Common myeloid progenitor, CD34-positive (primary cell): ENCODE results near the gene NDUFS1.
A peak's percentile ranks its signal among the peaks of the same experiment; 100 is the strongest.
"Not testable (repeated sequence)": the region's sequence is repeated elsewhere in the genome, so short reads cannot be mapped to it uniquely, and the experiment has no call there.

ENCODE experiments used
- CTCF ChIA-PET: fragments of 350-600 bp; sonication (Branson Sonifier 250); formaldehyde crosslinking; loops from one replicate; lab custom pipeline; 2021; ENCODE audit warnings: antibody characterized with exemption; lab: Charles Lee
- POLR2A ChIA-PET: fragments of 350-600 bp; sonication (Branson Sonifier 250); formaldehyde crosslinking; loops from one replicate; lab custom pipeline; 2021; ENCODE audit warnings: antibody characterized with exemption; lab: Charles Lee
- DNase-seq, 3 donors: peaks; one replicate each; pipeline versions ENCODE4 v3.0.0 to v3.0.0-alpha.2; 2013
- H3K27ac ChIP-seq, 2 experiments: 1 replicate in 1 of 2; 2 replicates in 1 of 2; pipeline ENCODE4 v1.7.0; 2013; ENCODE audit warnings: inconsistent platforms in 2 of 2, low read length in 2 of 2, mild to moderate bottlenecking in 2 of 2, low read depth in 1 of 2, moderate library complexity in 1 of 2; ENCODE audit not compliant: severe bottlenecking in 2 of 2, insufficient read depth in 1 of 2, poor library complexity in 1 of 2
- H3K27me3 ChIP-seq, 5 experiments: replicated peaks in 2 of 5; 1 replicate in 3 of 5; 2 replicates in 2 of 5; pipeline versions ENCODE4 v1.6.1 to v1.7.0; 2013; ENCODE audit warnings: low read length in 4 of 5, mild to moderate bottlenecking in 2 of 5, moderate library complexity in 2 of 5, inconsistent platforms in 1 of 5; ENCODE audit not compliant: insufficient read depth in 5 of 5, control insufficient read depth in 4 of 5
- H3K36me3 ChIP-seq, 4 experiments: 1 replicate in 2 of 4; 2 replicates in 2 of 4; pipeline versions ENCODE4 v1.6.1 to v1.7.0; 2013; ENCODE audit warnings: low read length in 3 of 4, control low read depth in 1 of 4, mild to moderate bottlenecking in 1 of 4; ENCODE audit not compliant: control insufficient read depth in 4 of 4, insufficient read depth in 4 of 4
- H3K4me1 ChIP-seq, 4 experiments: 1 replicate in 3 of 4; 2 replicates in 1 of 4; pipeline versions ENCODE4 v1.6.1 to v1.7.1; 2013; ENCODE audit warnings: low read length in 3 of 4, mild to moderate bottlenecking in 3 of 4, control low read depth in 1 of 4, inconsistent platforms in 1 of 4, moderate library complexity in 1 of 4; ENCODE audit not compliant: control insufficient read depth in 4 of 4, insufficient read depth in 4 of 4; ENCODE audit errors: control extremely low read depth in 1 of 4
- H3K4me3 ChIP-seq, 7 experiments: 1 replicate in 4 of 7; 2 replicates in 3 of 7; pipeline versions ENCODE4 v1.5.1 to v1.7.0; 2013; ENCODE audit warnings: mild to moderate bottlenecking in 7 of 7, low read length in 6 of 7, moderate library complexity in 6 of 7, inconsistent platforms in 2 of 7, low read depth in 2 of 7, control low read depth in 1 of 7; ENCODE audit not compliant: insufficient read depth in 4 of 7, control insufficient read depth in 1 of 7; ENCODE audit errors: extremely low read depth in 1 of 7
- H3K9me3 ChIP-seq, 5 experiments: 1 replicate in 4 of 5; 2 replicates in 1 of 5; pipeline versions ENCODE4 v1.6.1 to v1.7.1; 2013; ENCODE audit warnings: low read length in 4 of 5, mild to moderate bottlenecking in 2 of 5, inconsistent platforms in 1 of 5, low read depth in 1 of 5, moderate library complexity in 1 of 5; ENCODE audit not compliant: control insufficient read depth in 4 of 5, insufficient read depth in 2 of 5; ENCODE audit errors: control extremely low read depth in 1 of 5
- WGBS: methylation state at CpG from one replicate; pipeline ENCODE4 v1.1.5; 2013; ENCODE audit not compliant: insufficient coverage; 5-methylcytosine and 5-hydroxymethylcytosine counted together

The NDUFS1 gene

DNA sequence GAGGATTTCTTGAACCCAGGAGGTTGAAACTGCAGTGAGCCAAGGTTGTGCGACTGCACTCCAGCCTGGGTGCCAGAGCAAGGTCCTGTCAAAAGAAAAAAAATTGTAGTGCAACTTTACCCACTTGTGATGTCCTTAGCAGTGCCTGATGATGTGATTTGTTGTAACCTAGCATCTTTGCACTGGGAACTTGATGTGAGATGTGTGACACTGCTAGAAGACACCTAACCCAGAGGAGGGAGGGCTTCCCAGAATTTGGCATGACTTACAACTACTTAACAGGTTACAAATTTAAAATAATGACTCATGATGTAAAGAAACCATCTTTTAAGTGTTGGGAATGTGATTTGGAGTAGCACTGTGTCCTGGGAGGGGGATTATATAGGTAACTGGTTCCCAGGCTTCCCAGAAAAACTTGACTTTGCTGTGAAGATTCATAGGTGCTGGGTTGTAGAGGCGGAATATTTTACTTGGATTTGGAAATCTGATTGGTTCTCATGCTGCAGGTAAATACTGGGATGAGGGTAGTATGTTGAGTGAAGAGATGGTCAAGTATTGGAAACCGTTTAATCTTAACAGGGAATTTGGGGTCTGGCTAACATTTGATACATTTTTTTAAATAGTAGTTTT lies 4.1 kb upstream of the NDUFS1 start:
- H3K27me3 ChIP-seq = no peaks in the 10 kb centered on the region
- peaks cover 0 to 2% (median 0%) of the 10 kb centered on the region in 5 experiments for H3K9me3 ChIP-seq
- peaks cover 4 to 34% (median 29%) of the 10 kb centered on the region in 4 experiments for H3K36me3 ChIP-seq
- H3K4me1 ChIP-seq = peaks cover 10 to 24% (median 11%) of the 10 kb centered on the region in 4 experiments
- ChIA-PET CTCF (interaction anchor here (1.8 kb wide), 1 partner anchor 92 kb away, joined by 4 read pairs; no protein-coding TSS in a partner anchor), POLR2A (no interaction called here)
- WGBS = 100% methylated on average over 2 of the region's 3 CpGs
- no peak overlapping the region for H3K27ac ChIP-seq
- H3K4me3 ChIP-seq = no peak overlapping the region
- no peak for DNase-seq

DNA sequence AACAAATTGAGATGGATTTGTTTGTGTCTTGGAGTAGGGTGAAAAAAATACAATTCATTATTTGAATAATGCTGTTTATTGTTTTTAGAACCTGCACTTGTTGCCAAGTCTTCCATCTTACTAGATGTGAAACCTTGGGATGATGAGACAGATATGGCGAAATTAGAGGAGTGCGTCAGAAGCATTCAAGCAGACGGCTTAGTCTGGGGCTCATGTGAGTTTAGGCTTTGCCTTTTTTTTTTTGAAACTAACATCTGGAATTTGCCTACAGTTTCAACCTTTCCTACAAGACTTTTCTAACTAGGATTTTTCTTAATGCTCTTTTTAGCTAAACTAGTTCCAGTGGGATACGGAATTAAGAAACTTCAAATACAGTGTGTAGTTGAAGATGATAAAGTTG lies 3.2 kb upstream of the NDUFS1 start:
- H3K27ac ChIP-seq, H3K27me3 ChIP-seq, DNase-seq, H3K4me3 ChIP-seq, H3K9me3 ChIP-seq: not testable (repeated sequence)
- ChIA-PET POLR2A (interaction anchor here (0.6 kb wide), 1 partner anchor 67 kb away, joined by 4 read pairs; no protein-coding TSS in a partner anchor), CTCF (interaction anchor here (1.1 to 2.7 kb wide), 2 partner anchors 76 to 97 kb away, joined by 3 to 10 read pairs; partner anchors contain the start of gene INO80D)
- peaks cover 10 to 31% (median 19%) of the 10 kb centered on the region in 4 experiments for H3K4me1 ChIP-seq
- peaks cover 4 to 32% (median 26%) of the 10 kb centered on the region in 4 experiments for H3K36me3 ChIP-seq
- 86% methylated on average over 3 of the region's 4 CpGs for WGBS

DNA sequence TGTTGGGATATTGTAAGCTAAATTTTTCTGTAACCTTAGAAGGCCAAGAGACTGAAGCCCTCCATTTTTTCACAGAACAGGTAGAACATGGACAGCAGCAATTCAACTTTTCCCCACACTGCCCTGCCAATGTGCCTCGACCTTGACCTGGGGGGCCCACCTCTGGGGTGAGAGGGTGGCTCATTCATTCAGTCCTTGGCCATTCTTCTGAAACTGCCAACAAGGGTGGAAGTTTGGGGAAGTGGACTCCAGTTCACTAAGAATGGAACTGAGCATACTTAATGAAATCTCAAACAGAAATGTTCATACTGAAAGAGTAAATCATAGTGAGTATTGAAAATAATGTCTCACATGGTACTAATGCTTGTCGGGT lies 1.5 kb upstream of the NDUFS1 start:
- no peaks in the 10 kb centered on the region for H3K27me3 ChIP-seq
- 92% methylated on average over 1 of the region's 2 CpGs for WGBS
- peaks cover 4 to 41% (median 25%) of the 10 kb centered on the region in 4 experiments for H3K36me3 ChIP-seq
- peak overlapping the region in 1 of 2 experiments; percentile 97 for H3K27ac ChIP-seq
- H3K9me3 ChIP-seq = no peaks in the 10 kb centered on the region
- ChIA-PET POLR2A (interaction anchor here (0.6 kb wide), 1 partner anchor 702 kb away, joined by 3 read pairs; no protein-coding TSS in a partner anchor), CTCF (interaction anchor here (0.8 to 2.7 kb wide), 6 partner anchors 8 to 385 kb away, joined by 3 to 10 read pairs (median 3); no protein-coding TSS in a partner anchor)
- H3K4me1 ChIP-seq = peaks cover 10 to 31% (median 19%) of the 10 kb centered on the region in 4 experiments
- DNase-seq = no peak
- H3K4me3 ChIP-seq = peak overlapping the region in 6 of 7 experiments; percentile 73 to 98 (median 92)

GRCh38 chr2:206160125-206160806 lies 1.0 kb upstream of the NDUFS1 start:
- WGBS = 6% methylated on average over 29 of the region's 30 CpGs
- peaks cover 10 to 31% (median 19%) of the 10 kb centered on the region in 4 experiments for H3K4me1 ChIP-seq
- H3K4me3 ChIP-seq = peak overlapping the region; percentile 73 to 98 (median 93)
- H3K27ac ChIP-seq = peak overlapping the region; percentile 86 to 97
- DNase-seq = peak; percentile 52 to 79 (median 68)
- no peaks in the 10 kb centered on the region for H3K9me3 ChIP-seq
- peaks cover 4 to 41% (median 26%) of the 10 kb centered on the region in 4 experiments for H3K36me3 ChIP-seq
- ChIA-PET CTCF (interaction anchor here (1.0 to 2.7 kb wide), 5 partner anchors 9 to 121 kb away, joined by 3 to 10 read pairs (median 4); no protein-coding TSS in a partner anchor), POLR2A (interaction anchor here (0.6 kb wide), 1 partner anchor 702 kb away, joined by 3 read pairs; no protein-coding TSS in a partner anchor)
- no peaks in the 10 kb centered on the region for H3K27me3 ChIP-seq

DNA sequence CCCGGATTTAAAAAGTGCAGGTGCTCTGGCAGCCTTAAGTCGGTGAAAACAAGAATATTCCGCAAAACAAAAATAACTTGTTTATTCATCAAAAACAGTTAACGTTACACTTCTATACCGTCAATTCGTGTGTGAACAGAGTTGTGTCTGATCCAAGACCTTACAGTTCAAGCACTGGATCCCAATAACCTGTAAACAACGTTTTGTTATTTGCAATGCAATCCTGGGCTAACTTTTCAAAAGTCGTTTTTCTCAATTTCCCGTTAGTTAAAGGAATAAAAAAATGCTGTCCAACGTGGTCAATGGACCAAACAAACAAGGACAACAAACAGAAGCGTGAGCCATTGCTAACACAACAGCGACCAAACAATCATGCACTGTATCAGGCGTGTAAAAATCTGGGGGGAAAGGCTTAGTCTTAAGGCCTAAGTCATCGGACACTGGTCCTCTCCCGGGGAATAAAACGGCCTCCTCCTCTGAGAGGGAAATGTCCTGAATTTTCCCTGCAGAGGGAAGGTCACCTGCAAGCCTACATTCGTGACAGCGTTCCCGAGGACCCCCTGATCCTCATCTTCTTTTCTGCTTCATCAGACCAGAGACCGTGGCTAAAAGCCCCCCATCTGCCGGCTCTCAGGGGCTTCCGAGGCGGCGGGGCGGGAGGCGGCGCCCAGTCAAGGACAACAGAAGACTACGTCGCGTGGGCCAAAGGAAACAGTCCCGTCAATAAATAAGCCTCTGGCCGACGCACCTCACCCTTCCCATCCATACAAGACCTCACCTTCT lies 490 bp downstream of the NDUFS1 start:
- ChIA-PET POLR2A (no interaction called here), CTCF (no interaction called here)
- DNase-seq = no peak
- H3K36me3 ChIP-seq = peaks cover 4 to 41% (median 25%) of the 10 kb centered on the region in 4 experiments
- no peaks in the 10 kb centered on the region for H3K27me3 ChIP-seq
- H3K27ac ChIP-seq = peak overlapping the region; percentile 86 to 97
- peak overlapping the region; percentile 73 to 98 (median 93) for H3K4me3 ChIP-seq
- H3K9me3 ChIP-seq = no peaks in the 10 kb centered on the region
- H3K4me1 ChIP-seq = peaks cover 10 to 34% (median 19%) of the 10 kb centered on the region in 4 experiments
- WGBS = 0% methylated on average over 25 of the region's 33 CpGs

GRCh38 chr2:206157014-206157413 lies 2.2 kb downstream of the NDUFS1 start:
- CTCF ChIA-PET = interaction anchor here (1.0 kb wide), 2 partner anchors 134 to 152 kb away, joined by 3 to 4 read pairs; no protein-coding TSS in a partner anchor
- H3K4me3 ChIP-seq, H3K9me3 ChIP-seq, H3K27me3 ChIP-seq, POLR2A ChIA-PET, DNase-seq, H3K27ac ChIP-seq: not testable (repeated sequence)
- H3K36me3 ChIP-seq = peaks cover 2 to 24% (median 12%) of the 10 kb centered on the region in 4 experiments
- 99% methylated on average over 7 of the region's 11 CpGs for WGBS
- peaks cover 10 to 29% (median 19%) of the 10 kb centered on the region in 4 experiments for H3K4me1 ChIP-seq
